GM12874 (cell line): ENCODE data around the gene CREB1.

ENCODE experiments used
- TF ChIP-seq, protein P1 (sequence below): IDR thresholded peaks from 2 replicates; pipeline ENCODE4 v1.5.1; 2011; ENCODE audit warnings: low read depth, mild to moderate bottlenecking, control low read depth, low read length, moderate library complexity; ENCODE audit not compliant: insufficient read depth

Gene CREB1

DNA sequence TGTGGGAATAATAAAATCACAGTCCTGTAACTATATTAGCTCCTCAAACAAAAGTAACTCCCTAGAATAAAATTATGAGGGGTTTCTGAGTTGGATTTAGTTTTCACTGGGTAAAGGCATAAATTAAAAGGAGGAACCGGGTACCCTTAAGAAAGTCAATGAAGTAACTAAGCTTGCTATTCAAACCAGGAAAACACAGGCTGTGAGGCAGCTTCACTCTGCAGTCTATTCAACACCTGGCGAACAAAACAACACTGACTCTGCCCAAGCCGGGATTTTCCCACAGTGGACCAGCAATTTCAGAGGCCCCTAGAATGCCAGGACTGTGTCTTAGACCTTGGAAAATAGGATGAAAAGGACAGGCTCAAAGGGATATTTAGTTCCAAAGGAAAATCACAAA, 24.6 kb upstream of the CREB1 start:
- TF ChIP-seq, protein P1, sequence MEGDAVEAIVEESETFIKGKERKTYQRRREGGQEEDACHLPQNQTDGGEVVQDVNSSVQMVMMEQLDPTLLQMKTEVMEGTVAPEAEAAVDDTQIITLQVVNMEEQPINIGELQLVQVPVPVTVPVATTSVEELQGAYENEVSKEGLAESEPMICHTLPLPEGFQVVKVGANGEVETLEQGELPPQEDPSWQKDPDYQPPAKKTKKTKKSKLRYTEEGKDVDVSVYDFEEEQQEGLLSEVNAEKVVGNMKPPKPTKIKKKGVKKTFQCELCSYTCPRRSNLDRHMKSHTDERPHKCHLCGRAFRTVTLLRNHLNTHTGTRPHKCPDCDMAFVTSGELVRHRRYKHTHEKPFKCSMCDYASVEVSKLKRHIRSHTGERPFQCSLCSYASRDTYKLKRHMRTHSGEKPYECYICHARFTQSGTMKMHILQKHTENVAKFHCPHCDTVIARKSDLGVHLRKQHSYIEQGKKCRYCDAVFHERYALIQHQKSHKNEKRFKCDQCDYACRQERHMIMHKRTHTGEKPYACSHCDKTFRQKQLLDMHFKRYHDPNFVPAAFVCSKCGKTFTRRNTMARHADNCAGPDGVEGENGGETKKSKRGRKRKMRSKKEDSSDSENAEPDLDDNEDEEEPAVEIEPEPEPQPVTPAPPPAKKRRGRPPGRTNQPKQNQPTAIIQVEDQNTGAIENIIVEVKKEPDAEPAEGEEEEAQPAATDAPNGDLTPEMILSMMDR, result no peak

DNA sequence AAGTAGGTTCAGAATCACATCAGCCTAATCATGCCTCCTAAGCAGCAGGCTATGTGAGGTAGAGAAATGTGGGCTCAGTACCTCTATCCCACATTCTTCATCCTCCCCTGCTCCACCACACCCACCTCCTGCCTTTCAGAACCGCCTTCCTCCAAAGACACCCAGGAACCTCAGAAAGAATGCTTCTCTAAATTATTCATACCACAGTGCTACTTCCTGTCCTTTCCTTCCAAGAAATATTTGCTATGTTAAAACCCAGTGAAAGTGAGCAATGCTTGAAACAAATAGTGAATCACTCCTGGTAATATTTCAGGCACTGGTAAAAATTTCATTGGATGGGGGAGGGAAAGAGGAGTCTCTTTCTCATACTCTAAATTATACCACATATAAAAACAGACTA, 24.0 kb upstream of the CREB1 start:
- TF ChIP-seq, protein P1, result no peak

DNA sequence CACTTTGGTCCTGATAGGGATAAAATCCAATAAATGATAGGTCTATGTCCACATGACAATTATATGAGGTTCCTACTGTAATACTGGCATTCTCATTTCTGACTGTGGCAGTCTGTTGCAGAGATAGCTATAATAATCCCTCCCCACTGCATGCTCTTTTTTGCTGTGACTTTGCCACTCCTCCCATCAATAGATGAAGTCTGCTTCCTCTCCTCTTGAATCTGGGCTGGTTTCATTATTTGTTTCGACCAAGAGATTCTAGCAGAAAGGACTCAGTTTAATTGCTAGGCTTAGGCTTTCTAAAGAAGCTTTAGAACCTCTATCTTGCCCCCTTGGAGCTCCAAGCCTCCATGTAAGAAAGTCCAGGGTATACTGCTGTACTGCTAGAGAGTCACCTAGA, 23.3 kb upstream of the CREB1 start:
- TF ChIP-seq, protein P1, result no peak

DNA sequence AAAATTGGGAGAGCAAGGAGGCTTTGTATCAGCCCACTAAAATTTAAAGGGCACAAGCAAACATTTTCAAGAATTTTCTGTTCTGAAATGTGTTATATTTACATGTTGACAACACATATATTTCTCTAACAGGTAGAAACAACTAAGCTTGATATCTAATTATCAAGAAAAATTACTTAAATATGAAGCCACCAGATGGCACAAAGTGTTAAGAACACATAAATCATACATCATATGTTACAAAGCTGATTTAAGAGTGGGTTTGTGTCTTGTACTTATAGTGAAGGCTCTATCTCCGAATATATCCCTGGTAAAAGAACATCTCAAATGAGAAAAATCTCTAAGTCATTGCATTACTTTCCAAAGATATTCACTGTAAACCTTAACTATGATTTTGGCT, 19.6 kb upstream of the CREB1 start:
- TF ChIP-seq, protein P1, result no peak

DNA sequence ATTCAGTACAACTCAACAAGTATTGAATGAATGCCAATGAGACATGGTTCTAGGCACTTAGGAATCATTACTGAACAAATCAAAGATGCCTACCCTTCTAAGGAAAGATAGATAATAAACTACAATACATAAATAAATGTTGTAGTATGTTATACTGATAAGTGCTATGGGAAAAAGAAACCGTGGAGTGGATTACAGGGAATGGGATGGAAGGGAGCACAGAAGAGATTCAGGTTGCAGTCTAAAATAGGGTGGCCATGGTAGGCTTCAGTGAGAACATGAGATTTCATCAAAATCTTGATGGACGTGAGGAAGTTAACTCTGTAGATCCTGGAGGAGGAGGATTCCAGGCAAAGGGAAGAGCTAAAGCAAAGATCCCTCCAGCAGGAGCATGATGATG, 17.9 kb upstream of the CREB1 start:
- TF ChIP-seq, protein P1, result no peak

DNA sequence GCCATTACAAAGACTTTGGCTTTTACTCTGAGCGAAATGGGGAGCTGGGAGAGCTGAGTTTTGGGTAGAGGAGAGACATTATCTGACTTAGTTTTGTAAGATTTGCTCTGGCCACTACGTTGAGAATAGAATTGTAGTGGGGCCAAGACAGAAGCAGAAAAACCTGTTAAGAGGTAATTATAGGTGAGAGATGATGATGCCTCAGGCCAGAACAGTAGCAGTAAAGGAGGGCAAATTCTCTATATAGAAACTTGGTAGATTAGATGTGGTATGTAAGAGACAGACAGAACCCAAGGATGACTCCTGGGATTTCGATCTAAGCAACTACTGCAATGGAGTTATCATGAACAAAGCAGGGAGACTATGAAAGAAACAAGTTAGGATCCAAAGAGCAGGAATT, 17.4 kb upstream of the CREB1 start:
- TF ChIP-seq, protein P1, result no peak

DNA sequence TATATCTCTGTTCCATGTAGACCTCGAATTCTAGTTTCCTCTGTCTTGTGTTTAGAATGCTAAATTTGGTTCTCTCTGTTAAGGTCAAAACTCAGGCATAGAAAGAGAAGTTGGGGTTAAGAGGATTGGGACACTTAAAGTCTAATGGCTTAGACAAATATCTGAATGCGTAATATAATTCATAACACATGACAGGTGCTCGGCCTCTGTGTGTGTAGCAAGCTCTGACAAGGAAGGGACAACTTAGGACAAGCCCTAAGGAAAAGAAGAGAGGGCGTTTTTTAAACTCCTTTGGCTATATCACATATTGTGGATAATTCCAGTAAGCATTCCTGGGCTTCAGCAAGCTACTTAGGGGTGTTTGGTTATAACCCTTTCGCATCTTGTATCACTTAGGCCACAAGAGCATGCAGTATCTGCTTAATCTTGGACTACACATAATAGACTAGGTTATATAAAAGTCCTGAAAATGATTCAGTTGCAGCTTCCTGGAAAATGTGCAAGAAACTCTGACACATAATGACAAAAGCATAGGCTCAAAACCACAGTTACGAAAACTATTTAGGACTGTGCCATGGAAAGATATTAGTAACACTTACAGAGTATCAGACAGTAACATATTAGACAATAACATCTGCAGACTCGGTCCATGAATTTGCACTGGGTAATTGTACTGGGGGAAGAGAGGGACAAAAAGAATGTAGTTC, 16.1 kb upstream of the CREB1 start:
- TF ChIP-seq, protein P1, result no peak
